Testis (tissue), 3 donors: Measurements from ENCODE around the gene PAFAH2. TPM values are rescaled to one million over a fixed set of nuclear protein-coding genes. Genes with fewer than 3 reads are reported as not detected.

Experiments used
- DNase-seq: peaks from one replicate; pipeline ENCODE4 v3.0.0-alpha.2; 2019
- H3K27ac ChIP-seq, 2 donors: fragments of 200-600 bp; sonication (generic); one replicate each; pipeline ENCODE4 v1.5.1; 2019
- H3K27me3 ChIP-seq: fragments of 200-600 bp; sonication (generic); one replicate; pipeline ENCODE4 v1.5.1; 2019
- H3K36me3 ChIP-seq: fragments of 200-600 bp; sonication (generic); one replicate; pipeline ENCODE4 v1.5.1; 2017; ENCODE audit warnings: low read depth; ENCODE audit errors: missing control alignments
- H3K4me1 ChIP-seq: fragments of 200-600 bp; sonication (generic); one replicate; pipeline ENCODE4 v1.5.1; 2019
- H3K4me3 ChIP-seq, 2 donors: fragments of 200-600 bp; sonication (generic); one replicate each; pipeline ENCODE4 v1.5.1; 2017 to 2019
- H3K9me3 ChIP-seq: fragments of 200-600 bp; sonication (generic); one replicate; pipeline ENCODE4 v1.5.1; 2017
- CTCF ChIP-seq, 3 experiments: fragments of 450-650 bp in 2 of 3; fragments of 200-600 bp in 1 of 3; sonication (generic) in 1 of 3; IDR thresholded peaks; one replicate each; pipeline ENCODE4 v1.5.1; 2016 to 2019; ENCODE audit warnings: antibody characterized with exemption in 3 of 3, mild to moderate bottlenecking in 2 of 3, moderate library complexity in 1 of 3
- POLR2A ChIP-seq: fragments of 450-650 bp; IDR thresholded peaks from one replicate; pipeline ENCODE4 v1.6.1; 2017; ENCODE audit warnings: antibody characterized with exemption, mild to moderate bottlenecking, moderate library complexity
- WGBS, 2 donors: methylation state at CpG; one replicate each; pipeline ENCODE4 v1.1.5; 2018; 5-methylcytosine and 5-hydroxymethylcytosine counted together
- intact Hi-C: fragments of 100-400 bp; cut with DNase I; formaldehyde crosslinking; loops from one replicate; pipeline ENCODE4 v1.15.1; 2023; ENCODE audit warnings: low total_unique reads
- polyA plus RNA-seq: library from polyadenylated mRNA; stranded (reverse); fragments of 350-450 nt; fragmentation: Illumina TruSeq; extraction: RNeasy Lipid Tissue Mini Kit (QIAGEN cat#74804); gene quantifications from one replicate; pipeline ENCODE4 v1.2.3, GENCODE V29; 2014; ENCODE audit warnings: low read depth, low replicate concordance; ENCODE audit not compliant: insufficient read depth
- total RNA-seq, 2 donors: library from RNA; depleted of rRNA; stranded (reverse); fragments of >200 nt; gene quantifications; one replicate each; pipeline ENCODE4 v1.2.3, GENCODE V29; 2016

The PAFAH2 gene
- total and polyA plus RNA-seq, 3 donors from 2014 or later, result 14.5 to 24.1 (median 18.9) TPM

- Histone ChIP-seq H3K9me3 (no peaks in the 10 kb centered on the region), H3K4me3 (no peak overlapping the region), H3K27me3 (no peaks in the 10 kb centered on the region), H3K36me3 (no peaks in the 10 kb centered on the region), H3K27ac (no peak overlapping the region), H3K4me1 (peaks cover 38% of the 10 kb centered on the region)
- no peak for DNase-seq
- intact Hi-C loops, result no loop called here
- no peak for TF ChIP-seq POLR2A
- TF ChIP-seq CTCF (IDR thresholded peaks at IDR 0.05), result no peak
- WGBS, 2 donors, result 82 to 89% methylated on average over 6 to 13 of the region's 13 CpGs
Measured at GRCh38 chr1:26023009-26023408, 25.1 kb upstream of the PAFAH2 start.

DNA sequence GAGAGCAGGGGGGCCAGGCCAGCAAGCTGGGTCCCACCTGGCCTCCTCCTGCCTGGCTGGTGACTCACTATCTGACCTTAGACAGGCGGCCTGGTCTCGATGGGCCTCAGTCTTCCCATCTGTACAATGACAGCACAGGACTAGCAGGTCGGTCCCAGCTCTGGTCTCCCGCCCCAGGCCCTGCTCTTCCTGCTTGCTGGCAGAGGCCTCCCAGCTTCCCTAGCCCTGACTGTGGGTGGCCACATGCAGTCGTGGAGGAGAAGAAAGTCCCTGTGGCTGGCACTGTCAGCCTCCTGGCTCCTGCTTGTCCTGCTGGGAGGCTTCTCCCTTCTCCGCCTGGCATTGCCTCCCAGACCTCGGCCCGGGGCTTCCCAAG lies 24.5 kb upstream of the PAFAH2 start:
- H3K4me1 ChIP-seq, result peaks cover 43% of the 10 kb centered on the region
- H3K4me3 ChIP-seq, result no peak overlapping the region

DNA sequence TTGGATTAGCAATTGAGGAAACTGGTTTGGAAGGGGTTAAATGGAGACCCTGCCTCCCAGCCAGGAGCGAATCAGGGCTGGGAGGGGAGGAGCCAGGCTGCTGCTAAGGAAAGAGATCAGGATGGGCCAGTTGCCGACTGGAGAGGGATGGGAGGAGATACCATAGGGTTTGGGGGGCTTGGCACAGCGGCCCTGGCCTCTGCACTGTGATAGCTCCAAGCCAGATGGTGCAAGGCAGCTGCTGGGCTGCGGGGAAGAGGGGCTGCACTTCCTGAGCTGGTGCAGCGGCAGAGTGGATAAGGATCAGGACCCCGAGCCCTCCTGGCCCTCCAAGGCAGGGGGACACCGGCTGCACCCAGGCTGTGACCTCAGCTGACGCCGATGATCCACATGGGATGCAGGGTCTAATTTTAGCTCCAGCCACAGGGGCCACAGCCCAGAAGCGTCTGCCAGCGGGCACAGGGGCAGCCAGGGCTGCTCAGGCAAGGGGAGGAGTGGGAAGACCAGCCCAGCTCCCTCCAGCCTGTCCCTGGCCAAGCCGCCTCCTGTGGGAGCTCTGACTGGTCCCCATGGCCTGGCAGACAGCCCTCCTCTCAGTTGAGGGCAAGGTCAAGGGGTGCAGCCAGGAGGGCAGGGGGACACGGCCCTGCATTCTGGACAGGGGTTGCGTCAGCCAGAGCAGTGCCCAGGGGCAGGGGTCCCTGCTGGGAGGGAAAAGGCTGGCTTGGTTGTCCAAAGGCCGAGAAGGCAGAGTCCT lies 24.0 kb upstream of the PAFAH2 start, which contains the start of gene EXTL1:
TSS of gene EXTL1 (plus strand) at position 129 of the 757 bp plus-strand sequence. CDS start 872 bp downstream, outside the sequence.
- no peaks in the 10 kb centered on the region for H3K27me3 ChIP-seq
- no peaks in the 10 kb centered on the region for H3K36me3 ChIP-seq
- intact Hi-C loops, result no loop called here
- WGBS, 2 donors, result 22 to 25% methylated on average over 5 to 14 of the region's 15 CpGs
- peak; percentile 56 for DNase-seq
- H3K9me3 ChIP-seq, result no peaks in the 10 kb centered on the region
- peaks cover 49% of the 10 kb centered on the region for H3K4me1 ChIP-seq
- peak within 1 kb of the TSS in 1 of 2 donors; percentile 26 for H3K4me3 ChIP-seq
- peak within 1 kb of the TSS in 1 of 2 donors; percentile 50 for H3K27ac ChIP-seq
- no peak for TF ChIP-seq POLR2A
- TF ChIP-seq CTCF (IDR thresholded peaks at IDR 0.05), result no peak

More for the DNA sequence above, 24.5 kb upstream of the PAFAH2 start:
- TF ChIP-seq POLR2A (no peak), CTCF (IDR thresholded peaks at IDR 0.05) (no peak)
- Histone ChIP-seq H3K36me3 (no peaks in the 10 kb centered on the region), H3K9me3 (no peaks in the 10 kb centered on the region), H3K27me3 (no peaks in the 10 kb centered on the region), H3K27ac (no peak overlapping the region)
- 62 to 68% methylated on average over 8 of the region's 8 CpGs for WGBS, 2 donors
- intact Hi-C loops, result no loop called here
- DNase-seq, result no peak

GRCh38 chr1:26020941-26021646 lies 23.2 kb upstream of the PAFAH2 start:
- H3K27ac ChIP-seq, result peak overlapping the region in 1 of 2 donors; percentile 50
- peaks cover 52% of the 10 kb centered on the region for H3K4me1 ChIP-seq
- intact Hi-C loops, result no loop called here
- TF ChIP-seq POLR2A, result no peak
- TF ChIP-seq CTCF (IDR thresholded peaks at IDR 0.05), result no peak
- no peaks in the 10 kb centered on the region for H3K9me3 ChIP-seq
- 60 to 63% methylated on average over 6 of the region's 6 CpGs for WGBS, 2 donors
- H3K27me3 ChIP-seq, result no peaks in the 10 kb centered on the region
- H3K4me3 ChIP-seq, result no peak overlapping the region
- no peaks in the 10 kb centered on the region for H3K36me3 ChIP-seq
- no peak for DNase-seq
